GM12878 (cell line): ENCODE results near the gene NKAIN4. TPM values are rescaled to one million over a fixed set of nuclear protein-coding genes. Genes with fewer than 3 reads are reported as not detected.

Source experiments
- ATAC-seq: fragments of 200-7000 bp; cut with Tn5 transposase; 3 replicates; pipeline ENCODE4 v1.9.1; 2020; ENCODE audit warnings: mild to moderate bottlenecking, moderate library complexity
- BruUV-seq: library from RNA; stranded (reverse); fragments of 400-500 nt; replicated peaks from 2 replicates; lab custom pipeline; 2021; lab: Mats Ljungman, UMichigan
- CTCF ChIA-PET: fragments of 300-600 bp; sonication (Branson Sonifier 250); formaldehyde crosslinking; extraction: SDS; loops from one replicate; lab custom pipeline; 2021; ENCODE audit warnings: inconsistent platforms; lab: Yijun Ruan, JAX
- POLR2A ChIA-PET: fragments of 350-600 bp; formaldehyde crosslinking; extraction: SDS; loops from one replicate; lab custom pipeline; 2021; ENCODE audit warnings: inconsistent platforms; lab: Charles Lee
- RAD21 ChIA-PET: fragments of 300-600 bp; sonication (Branson Sonifier 250); formaldehyde crosslinking; loops from one replicate; lab custom pipeline; 2023; ENCODE audit warnings: antibody characterized with exemption; ENCODE audit not compliant: unreplicated experiment; lab: Charles Lee
- SMC1A ChIA-PET: fragments of 300-600 bp; sonication (Branson Sonifier 250); formaldehyde crosslinking; loops from one replicate; lab custom pipeline; 2023; ENCODE audit not compliant: unreplicated experiment, uncharacterized antibody; lab: Charles Lee
- DNase-seq: peaks from one replicate; pipeline ENCODE4 v3.0.0-alpha.2; 2011; ENCODE audit warnings: low read depth, low spot score
- FAIRE-seq: peaks from 3 replicates; lab custom pipeline; 2011; peaks lifted over from hg19 to GRCh38; lab: Jason Lieb, UNC
- H2AFZ ChIP-seq: 2 replicates; pipeline ENCODE4 v1.6.0; 2011; ENCODE audit warnings: low read depth, low read length, control low read depth; ENCODE audit not compliant: control insufficient read depth
- H3K27ac ChIP-seq: 2 replicates; pipeline ENCODE4 v1.5.1; 2011; ENCODE audit warnings: control low read depth; ENCODE audit not compliant: control insufficient read depth, insufficient read depth
- H3K27me3 ChIP-seq, 2 experiments: replicated peaks in 1 of 2; 2 replicates each; pipeline versions ENCODE4 v1.6.0 to v1.6.1; 2011; ENCODE audit warnings: low read length in 1 of 2; ENCODE audit not compliant: control insufficient read depth in 2 of 2, insufficient read depth in 2 of 2
- H3K36me3 ChIP-seq, 2 experiments: 2 replicates each; pipeline ENCODE4 v1.5.1; 2011; ENCODE audit warnings: low read length in 1 of 2; ENCODE audit not compliant: control insufficient read depth in 2 of 2, insufficient read depth in 2 of 2
- H3K4me1 ChIP-seq: 2 replicates; pipeline ENCODE4 v1.6.1; 2011; ENCODE audit warnings: mild to moderate bottlenecking, low read length, moderate library complexity, mixed read lengths; ENCODE audit not compliant: control insufficient read depth, insufficient read depth
- H3K4me2 ChIP-seq: 2 replicates; pipeline ENCODE4 v1.6.0; 2011; ENCODE audit warnings: control low read depth; ENCODE audit not compliant: control insufficient read depth, insufficient read depth
- H3K4me3 ChIP-seq: fragments of 200-600 bp; sonication (generic); 2 replicates; pipeline ENCODE4 v1.5.1; 2016
- H3K79me2 ChIP-seq: 2 replicates; pipeline ENCODE4 v1.6.0; 2011; ENCODE audit warnings: low read length; ENCODE audit not compliant: control insufficient read depth, insufficient read depth
- H3K9ac ChIP-seq: 2 replicates; pipeline ENCODE4 v1.8.0; 2011; ENCODE audit warnings: low read length, control low read depth, mixed read lengths; ENCODE audit not compliant: control insufficient read depth, insufficient read depth
- H3K9me3 ChIP-seq: replicated peaks from 3 replicates; pipeline ENCODE4 v1.5.1; 2011; ENCODE audit warnings: mild to moderate bottlenecking, low read length; ENCODE audit not compliant: control insufficient read depth, insufficient read depth
- H4K20me1 ChIP-seq: 2 replicates; pipeline ENCODE4 v1.6.0; 2011; ENCODE audit not compliant: control insufficient read depth, insufficient read depth
- CBFB ChIP-seq: IDR thresholded peaks from 2 replicates; pipeline ENCODE4 v1.6.1; 2016; ENCODE audit warnings: antibody characterized with exemption, low read depth
- CHD4 ChIP-seq: fragments of 200-600 bp; sonication (generic); IDR thresholded peaks from 2 replicates; pipeline ENCODE4 v1.6.1; 2016; ENCODE audit warnings: mild to moderate bottlenecking
- DPF2 ChIP-seq: fragments of 450-650 bp; IDR thresholded peaks from 2 replicates; pipeline ENCODE4 v1.6.1; 2017; ENCODE audit warnings: mild to moderate bottlenecking
- E2F4 ChIP-seq: IDR thresholded peaks from 2 replicates; pipeline ENCODE4 v1.6.1; 2012; ENCODE audit warnings: low read depth, low read length, improper control_type of control experiment
- PAX5 ChIP-seq: IDR thresholded peaks from 2 replicates; pipeline ENCODE4 v1.6.1; 2011; ENCODE audit warnings: low read depth, low read length, borderline replicate concordance
- SMAD5 ChIP-seq: IDR thresholded peaks from 2 replicates; pipeline ENCODE4 v1.6.1; 2016; ENCODE audit warnings: antibody characterized with exemption, low read depth
- SPI1 ChIP-seq: IDR thresholded peaks from 2 replicates; pipeline ENCODE4 v1.6.1; 2011; ENCODE audit warnings: low read depth, mild to moderate bottlenecking, low read length, moderate library complexity, borderline replicate concordance; ENCODE audit not compliant: insufficient read depth
- STAT3 ChIP-seq: IDR thresholded peaks from 2 replicates; pipeline ENCODE4 v1.6.1; 2011; ENCODE audit warnings: low read depth, low read length, improper control_type of control experiment
- ZSCAN29 ChIP-seq: fragments of 450-650 bp; IDR thresholded peaks from 2 replicates; pipeline ENCODE4 v1.6.1; 2017; ENCODE audit warnings: mild to moderate bottlenecking, moderate library complexity
- WGBS: methylation state at CpG from one replicate; pipeline ENCODE4 v1.1.6; 2016; ENCODE audit warnings: low lambda C conversion rate; ENCODE audit not compliant: insufficient replicate concordance, insufficient coverage; ENCODE audit errors: missing lambda C conversion rate; 5-methylcytosine and 5-hydroxymethylcytosine counted together
- in situ Hi-C: fragments of 300-500 bp; cut with MboI; formaldehyde crosslinking; loops from 9 replicates; pipeline ENCODE4 v1.14.3; 2018; ENCODE audit warnings: mixed read lengths
- intact Hi-C: fragments of 100-400 bp; cut with micrococcal nuclease; formaldehyde crosslinking; loops from one replicate; pipeline ENCODE4 v1.14.2; 2022; ENCODE audit not compliant: unreplicated experiment
- polyA plus RNA-seq, 11 experiments: library from polyadenylated mRNA; depleted of rRNA in 4 of 11; unstranded in 6 of 11; stranded (reverse) in 5 of 11; fragments of >200 nt; fragmentation: Nextera tagmentation in 4 of 11; fragmentation: Illumina TruSeq in 1 of 11; extraction: Ambion mirVana in 4 of 11; extraction: Trizol in 1 of 11; gene quantifications; 1 replicate in 1 of 11; 2 replicates in 10 of 11; pipeline versions ENCODE4 v1.2.1 to v1.2.3, GENCODE V29; 2011 to 2016; ENCODE audit warnings: inconsistent platforms in 2 of 11, missing spikeins in 2 of 11, low read depth in 1 of 11
- total RNA-seq, 4 experiments: library from RNA; depleted of rRNA in 3 of 4; stranded (reverse); fragments of >200 nt in 3 of 4; fragmentation: Illumina TruSeq in 1 of 4; extraction: Trizol in 1 of 4; gene quantifications; 2 replicates each; pipeline versions ENCODE4 v1.2.1 to v1.2.3, GENCODE V29; 2013 to 2021

The NKAIN4 gene
- total and polyA plus RNA-seq, 10 of the 15 experiments (the other 5 are each of a cell fraction or from before 2014, with no cell fraction given): 0.11 TPM; not detected in 9

- no peak for TF ChIP-seq E2F4
- TF ChIP-seq CHD4: no peak
- TF ChIP-seq SMAD5: no peak
- TF ChIP-seq DPF2: no peak
- TF ChIP-seq CBFB: no peak
- no peak for TF ChIP-seq ZSCAN29
- no peak for TF ChIP-seq STAT3
- no peak for TF ChIP-seq PAX5
Observed at GRCh38 chr20:63210011-63210605, 44.2 kb downstream of the NKAIN4 start (continued).

- no peak overlapping the region for H2AFZ ChIP-seq
- TF ChIP-seq SPI1: no peak
- WGBS: 83% methylated on average over 6 of the region's 6 CpGs
Observed at GRCh38 chr20:63208346-63208909, 45.8 kb downstream of the NKAIN4 start.

More at GRCh38 chr20:63208346-63208909, 45.8 kb downstream of the NKAIN4 start:
- H3K4me1 ChIP-seq: no peaks in the 10 kb centered on the region
- H3K79me2 ChIP-seq: peaks cover 28% of the 10 kb centered on the region
- ChIA-PET CTCF (interaction anchor here (1.2 kb wide), 1 partner anchor 16 kb away, joined by 5 read pairs; no protein-coding TSS in a partner anchor), SMC1A (no interaction called here), POLR2A (interaction anchor here (1.1 kb wide), 1 partner anchor 8 kb away, joined by 3 read pairs; no protein-coding TSS in a partner anchor), RAD21 (no interaction called here)
- no peak overlapping the region for H3K9ac ChIP-seq
- FAIRE-seq: no peak
- H3K4me2 ChIP-seq: no peak overlapping the region
- in situ Hi-C loops: no loop called here
- H3K27me3 ChIP-seq: no peaks in the 10 kb centered on the region
- intact Hi-C loops: no loop called here
- H3K36me3 ChIP-seq: peaks cover 31 to 32% of the 10 kb centered on the region in 2 experiments
- H3K9me3 ChIP-seq: no peaks in the 10 kb centered on the region
- BruUV-seq: no TSS peak
- H3K4me3 ChIP-seq: no peak overlapping the region
- peaks cover 9% of the 10 kb centered on the region; the same call in 1 of the 2 replicates for H4K20me1 ChIP-seq
- DNase-seq: no peak
- no peak overlapping the region for H3K27ac ChIP-seq
- no peak for ATAC-seq
